ES-I3 (cell line): Measurements from ENCODE around the gene IL2RA.

Source experiments
- H3K36me3 ChIP-seq: 2 replicates; pipeline ENCODE4 v1.6.1; 2013; ENCODE audit warnings: mild to moderate bottlenecking, low read length, control low read depth, moderate library complexity; ENCODE audit not compliant: insufficient read depth
- H3K4me1 ChIP-seq: 2 replicates; pipeline ENCODE4 v1.6.1; 2013; ENCODE audit warnings: mild to moderate bottlenecking, control low read depth, low read length; ENCODE audit not compliant: insufficient read depth
- H3K9ac ChIP-seq: 2 replicates; pipeline ENCODE4 v1.6.1; 2013; ENCODE audit warnings: low read depth, mild to moderate bottlenecking, low read length, moderate library complexity
- H3K9me3 ChIP-seq: 2 replicates; pipeline ENCODE4 v1.6.1; 2013; ENCODE audit warnings: mild to moderate bottlenecking, low read length, moderate library complexity; ENCODE audit not compliant: control insufficient read depth, insufficient read depth

Gene IL2RA

DNA sequence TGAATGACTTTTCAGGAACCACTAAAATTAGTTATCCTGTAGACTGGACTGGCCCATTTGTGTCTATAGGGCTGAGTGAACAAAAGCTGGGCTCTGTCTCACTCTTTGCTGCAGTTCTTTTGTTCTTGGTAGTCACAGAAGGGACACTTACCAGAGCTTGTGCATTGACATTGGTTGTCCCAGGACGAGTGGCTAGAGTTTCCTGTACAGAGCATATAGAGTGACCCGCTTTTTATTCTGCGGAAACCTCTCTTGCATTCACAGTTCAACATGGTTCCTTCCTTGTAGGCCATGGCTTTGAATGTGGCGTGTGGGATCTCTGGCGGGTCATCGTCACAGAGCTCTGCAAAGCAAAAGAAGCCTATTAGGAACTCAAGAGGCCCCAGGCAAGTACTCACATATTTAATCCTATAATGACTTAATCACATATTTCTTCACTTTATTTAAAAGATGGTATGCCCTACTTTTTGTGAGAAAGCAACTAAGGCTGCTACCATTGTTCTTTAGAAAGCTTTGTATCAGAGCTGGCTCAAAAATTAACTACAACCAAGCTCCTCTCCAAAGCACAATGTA, 36.4 kb downstream of the IL2RA start:
- Histone ChIP-seq H3K4me1 (no peaks in the 10 kb centered on the region), H3K36me3 (no peaks in the 10 kb centered on the region), H3K9ac (no peak overlapping the region), H3K9me3 (no peaks in the 10 kb centered on the region)

DNA sequence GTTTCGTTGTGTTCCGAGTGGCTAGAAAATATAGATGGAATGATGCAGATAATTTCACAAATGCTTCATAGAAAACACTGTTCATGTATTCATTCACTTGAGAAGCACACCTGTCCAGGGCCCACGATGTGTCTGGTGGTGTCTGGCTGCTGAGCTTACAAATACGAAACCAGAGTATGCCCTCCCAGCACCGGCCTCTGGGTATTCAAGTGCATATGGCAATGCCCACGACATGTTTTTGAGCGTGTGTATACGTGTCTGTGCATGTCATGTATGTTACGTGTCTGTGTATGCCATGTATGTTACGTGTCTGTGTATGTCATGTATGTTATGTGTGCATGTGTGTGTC, 37.9 kb downstream of the IL2RA start:
- Histone ChIP-seq H3K9me3 (no peaks in the 10 kb centered on the region), H3K9ac (no peak overlapping the region), H3K36me3 (no peaks in the 10 kb centered on the region), H3K4me1 (no peaks in the 10 kb centered on the region)

DNA sequence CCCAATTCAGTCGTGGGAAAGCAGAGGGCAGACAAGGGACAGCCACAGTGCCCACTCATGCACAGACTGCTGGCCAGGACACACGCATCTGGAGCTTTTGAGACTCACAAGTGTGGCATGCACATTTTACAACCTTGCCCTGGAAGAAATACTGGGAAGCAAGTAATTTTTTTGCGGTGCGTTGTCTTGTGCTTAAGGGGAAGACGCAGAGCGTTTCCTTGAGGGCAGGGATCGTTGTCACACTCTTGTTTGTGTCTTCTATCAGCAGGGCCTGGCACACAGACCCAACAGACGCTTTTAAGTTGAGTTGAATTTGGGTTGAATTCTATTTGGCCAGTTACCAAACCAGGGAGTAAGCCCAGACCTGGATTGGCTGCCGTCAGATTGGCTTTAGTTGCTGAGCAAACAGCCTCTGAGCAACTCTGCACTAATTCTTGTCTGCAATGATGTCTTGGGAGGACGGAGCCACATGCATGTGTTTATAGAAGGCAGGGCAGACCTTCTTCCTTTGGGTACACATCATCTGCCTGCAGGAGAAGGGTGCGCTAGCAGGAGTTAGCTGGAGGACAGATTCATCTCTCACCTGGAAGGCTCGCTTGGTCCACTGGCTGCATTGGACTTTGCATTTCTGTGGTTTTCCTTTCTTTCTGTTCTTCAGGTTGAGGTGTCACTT, 38.4 kb downstream of the IL2RA start:
- Histone ChIP-seq H3K9me3 (no peaks in the 10 kb centered on the region), H3K36me3 (no peaks in the 10 kb centered on the region), H3K4me1 (no peaks in the 10 kb centered on the region), H3K9ac (no peak overlapping the region)

DNA sequence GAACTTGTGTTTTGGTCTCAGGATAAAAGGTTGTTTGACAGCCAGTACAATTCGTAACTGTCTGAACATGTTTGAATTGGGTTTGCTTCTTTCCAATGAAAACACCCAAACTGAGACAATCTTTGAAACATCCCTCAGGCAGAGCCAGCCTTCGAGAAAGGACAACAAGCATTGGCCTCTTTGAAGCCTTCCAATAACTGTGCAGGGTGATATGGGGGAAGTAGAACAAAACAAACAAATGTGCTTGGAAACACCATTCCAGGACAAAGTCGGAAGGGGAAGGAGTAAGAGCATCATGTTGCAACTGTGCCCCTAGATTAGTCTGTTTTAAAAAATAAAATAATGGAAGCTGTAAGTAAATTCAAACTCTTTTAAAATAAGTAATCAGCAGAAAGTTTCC, 39.5 kb downstream of the IL2RA start:
- no peaks in the 10 kb centered on the region for H3K36me3 ChIP-seq
- H3K9ac ChIP-seq: no peak overlapping the region
- no peaks in the 10 kb centered on the region for H3K4me1 ChIP-seq
- H3K9me3 ChIP-seq: no peaks in the 10 kb centered on the region

DNA sequence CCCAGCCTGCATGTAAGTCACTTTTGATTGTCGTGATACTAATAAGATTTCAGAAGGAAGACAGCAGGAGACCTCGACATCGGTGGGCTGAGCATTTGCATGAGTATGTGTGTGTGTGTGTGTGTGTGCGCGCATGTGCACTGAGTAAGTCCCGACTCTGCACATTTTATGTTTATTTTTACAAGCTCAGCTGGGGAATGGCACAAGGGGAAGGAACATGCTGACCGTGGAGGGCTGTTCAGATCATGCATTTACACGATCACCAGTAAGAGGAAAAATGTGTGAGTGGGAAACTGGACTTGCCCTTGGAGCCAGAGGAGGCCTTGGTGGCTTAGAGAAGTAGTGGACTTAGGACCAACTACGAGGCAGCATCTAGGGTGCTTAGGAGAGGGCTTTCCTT, 41.3 kb downstream of the IL2RA start:
- H3K9me3 ChIP-seq: no peaks in the 10 kb centered on the region
- no peaks in the 10 kb centered on the region for H3K4me1 ChIP-seq
- H3K9ac ChIP-seq: no peak overlapping the region
- H3K36me3 ChIP-seq: no peaks in the 10 kb centered on the region

DNA sequence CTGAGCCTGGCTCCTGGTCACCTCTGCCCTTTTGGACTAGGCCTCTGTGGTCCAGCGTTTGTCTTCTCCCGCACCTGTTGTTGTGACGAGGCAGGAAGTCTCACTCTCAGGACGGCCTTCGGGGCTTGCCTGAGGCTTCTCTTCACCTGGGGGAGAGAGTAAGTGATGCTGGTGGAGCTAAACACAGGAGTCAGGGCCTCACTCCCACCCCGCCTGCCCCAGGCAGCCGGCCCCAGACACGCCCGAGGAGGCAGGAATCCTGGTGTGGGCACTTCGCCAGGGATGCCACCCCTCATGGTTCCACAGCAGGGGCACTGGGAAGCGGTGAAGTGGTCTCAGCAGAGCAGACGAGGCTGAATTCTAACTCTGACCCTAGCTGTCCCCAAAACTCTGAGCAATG, 42.4 kb downstream of the IL2RA start:
- no peaks in the 10 kb centered on the region for H3K36me3 ChIP-seq
- no peak overlapping the region for H3K9ac ChIP-seq
- H3K4me1 ChIP-seq: no peaks in the 10 kb centered on the region
- H3K9me3 ChIP-seq: no peaks in the 10 kb centered on the region

DNA sequence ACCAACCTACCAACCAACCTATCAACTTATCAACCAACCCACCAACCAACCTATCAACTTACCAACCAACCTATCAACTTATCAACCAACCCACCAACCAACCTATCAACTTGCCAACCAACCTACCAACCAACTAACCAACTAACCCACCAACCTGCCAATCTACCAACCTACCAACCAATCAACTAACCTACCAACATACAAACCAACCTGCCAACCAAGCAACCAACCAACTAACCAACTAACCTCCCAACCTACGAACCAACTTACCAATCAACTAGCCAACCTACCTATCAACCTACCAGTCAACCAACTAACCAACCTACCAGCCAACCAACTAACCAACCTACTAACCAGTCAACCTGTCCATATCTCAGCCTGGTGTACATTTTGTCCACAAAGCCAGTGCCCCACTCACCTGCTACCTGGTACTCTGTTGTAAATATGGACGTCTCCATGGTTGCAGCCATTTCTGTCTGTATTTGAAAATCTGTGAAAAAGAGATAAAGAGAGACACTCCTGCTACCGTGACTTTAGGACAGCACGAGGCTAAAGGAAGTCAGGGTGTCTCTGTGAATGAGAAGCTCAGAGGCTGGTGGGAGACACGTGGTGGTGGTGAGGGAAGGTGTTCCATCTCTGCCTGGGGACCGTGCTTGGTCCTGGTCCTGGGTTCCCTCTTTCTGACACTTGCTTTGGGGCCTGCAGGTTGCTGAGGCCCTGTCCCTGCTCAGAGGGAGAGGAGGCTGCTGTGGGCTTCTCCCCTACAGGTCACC, 43.0 kb downstream of the IL2RA start:
- no peak overlapping the region for H3K9ac ChIP-seq
- no peaks in the 10 kb centered on the region for H3K4me1 ChIP-seq
- H3K36me3 ChIP-seq: no peaks in the 10 kb centered on the region
- H3K9me3 ChIP-seq: no peaks in the 10 kb centered on the region

DNA sequence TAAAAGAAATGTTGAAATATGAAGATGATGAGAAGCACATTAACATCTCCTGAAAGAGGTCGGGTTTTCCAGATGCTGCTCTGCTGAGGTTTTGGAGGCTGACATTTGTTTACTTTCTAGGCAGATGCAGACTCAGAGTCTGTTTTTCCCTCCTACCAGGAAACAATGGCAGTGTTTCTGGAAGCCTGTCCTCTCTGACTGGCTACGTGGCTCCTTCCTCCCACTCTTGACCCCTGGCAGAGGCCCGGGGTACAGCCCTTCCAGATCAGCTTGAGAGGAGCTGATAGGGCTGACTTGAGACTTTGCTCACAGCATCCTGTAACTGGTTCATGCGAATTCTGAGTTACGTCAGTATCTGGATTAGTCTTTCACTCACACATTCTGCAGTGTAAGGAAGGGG, 43.7 kb downstream of the IL2RA start:
- Histone ChIP-seq H3K36me3 (no peaks in the 10 kb centered on the region), H3K4me1 (no peaks in the 10 kb centered on the region), H3K9ac (no peak overlapping the region), H3K9me3 (no peaks in the 10 kb centered on the region)

DNA sequence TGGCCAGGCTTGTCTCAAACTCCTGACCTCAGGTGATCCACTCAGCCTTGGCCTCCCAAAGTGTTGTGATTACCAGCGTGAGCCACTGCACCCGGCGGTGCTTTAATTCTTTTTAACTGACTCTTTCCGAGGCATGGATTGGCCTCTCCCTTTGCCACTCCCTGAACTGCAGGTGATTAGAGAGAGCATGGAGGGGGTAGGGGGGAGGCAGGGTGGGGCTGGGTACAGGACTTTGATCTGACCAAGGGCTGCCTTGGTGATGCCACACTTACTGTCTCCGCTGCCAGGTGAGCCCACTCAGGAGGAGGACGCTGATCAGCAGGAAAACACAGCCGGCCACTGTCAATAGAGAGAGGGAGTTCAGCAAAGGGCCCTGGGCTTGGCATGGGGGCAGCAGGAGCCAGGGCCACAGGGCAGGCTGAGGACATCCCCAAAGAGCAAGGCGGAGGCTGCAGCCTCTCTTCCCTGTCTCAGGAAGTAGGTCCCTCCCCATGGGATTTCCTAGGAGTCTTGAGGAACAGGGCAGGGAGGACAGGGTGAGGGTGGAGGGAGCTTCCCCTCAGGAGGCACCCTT, 44.3 kb downstream of the IL2RA start:
- Histone ChIP-seq H3K9ac (no peak overlapping the region), H3K36me3 (no peaks in the 10 kb centered on the region), H3K4me1 (no peaks in the 10 kb centered on the region), H3K9me3 (no peaks in the 10 kb centered on the region)

DNA sequence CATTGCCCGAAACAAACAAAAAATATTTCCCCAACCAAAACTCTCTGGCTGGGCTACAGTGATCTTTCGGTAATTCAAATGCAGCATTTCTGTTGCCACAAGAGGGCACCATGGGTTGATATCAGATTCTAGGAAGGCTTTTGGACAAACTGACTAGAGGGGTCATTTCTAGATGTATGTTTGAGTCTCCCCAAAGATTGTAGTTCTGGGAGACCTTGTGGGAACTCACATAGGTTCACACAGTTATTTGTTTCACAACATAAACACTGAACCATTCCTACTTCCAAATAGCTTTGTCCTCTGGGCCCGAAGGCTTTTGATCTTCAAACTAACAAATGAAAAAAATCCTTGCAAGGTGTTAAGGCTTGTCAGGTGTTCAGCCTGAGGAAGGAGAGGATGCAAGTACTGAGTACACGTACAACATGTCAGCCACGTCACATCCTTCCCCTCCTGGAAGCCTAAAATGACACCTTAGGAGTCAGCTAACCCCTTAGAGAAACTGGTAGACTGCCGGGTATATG, 47.9 kb downstream of the IL2RA start:
- H3K9me3 ChIP-seq: no peaks in the 10 kb centered on the region
- no peak overlapping the region for H3K9ac ChIP-seq
- H3K36me3 ChIP-seq: no peaks in the 10 kb centered on the region
- H3K4me1 ChIP-seq: no peaks in the 10 kb centered on the region

DNA sequence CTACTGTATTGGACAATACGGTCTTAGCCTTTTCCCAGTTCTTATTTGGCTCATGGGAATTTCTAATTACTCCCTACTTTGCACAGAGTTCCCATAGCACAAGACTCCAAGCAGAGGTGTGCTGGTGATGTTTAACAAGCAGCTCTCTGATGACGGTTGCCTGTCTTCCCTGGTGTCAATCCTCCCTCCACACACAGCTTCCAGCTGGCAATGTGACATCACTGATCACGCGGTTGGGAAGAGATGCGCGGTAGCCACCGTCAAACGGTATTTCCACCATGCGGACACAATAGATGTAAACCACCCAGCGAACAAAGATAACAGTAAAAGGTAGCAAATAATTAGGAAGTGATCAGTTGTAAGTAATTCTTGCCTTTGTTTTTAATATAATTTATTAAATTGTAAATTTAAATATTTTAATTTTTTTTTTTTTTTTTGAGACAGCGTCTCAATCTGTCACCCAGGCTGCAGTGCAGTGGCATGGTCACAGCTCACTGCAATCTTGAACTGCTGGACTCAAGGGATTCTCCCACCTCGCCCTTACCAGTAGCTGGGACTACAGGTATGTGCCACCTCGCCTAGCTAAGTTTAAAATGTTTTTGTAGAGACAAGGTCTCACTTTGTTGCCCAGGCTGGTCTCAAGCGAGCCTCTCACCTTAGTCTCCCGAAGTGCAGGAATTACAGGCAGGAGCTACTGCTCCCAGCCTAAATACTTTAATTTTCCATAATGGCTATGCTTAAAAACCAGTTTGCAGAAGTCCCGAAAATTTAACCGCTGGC, 48.6 kb downstream of the IL2RA start:
- Histone ChIP-seq H3K9me3 (no peaks in the 10 kb centered on the region), H3K9ac (no peak overlapping the region), H3K36me3 (no peaks in the 10 kb centered on the region), H3K4me1 (no peaks in the 10 kb centered on the region)

DNA sequence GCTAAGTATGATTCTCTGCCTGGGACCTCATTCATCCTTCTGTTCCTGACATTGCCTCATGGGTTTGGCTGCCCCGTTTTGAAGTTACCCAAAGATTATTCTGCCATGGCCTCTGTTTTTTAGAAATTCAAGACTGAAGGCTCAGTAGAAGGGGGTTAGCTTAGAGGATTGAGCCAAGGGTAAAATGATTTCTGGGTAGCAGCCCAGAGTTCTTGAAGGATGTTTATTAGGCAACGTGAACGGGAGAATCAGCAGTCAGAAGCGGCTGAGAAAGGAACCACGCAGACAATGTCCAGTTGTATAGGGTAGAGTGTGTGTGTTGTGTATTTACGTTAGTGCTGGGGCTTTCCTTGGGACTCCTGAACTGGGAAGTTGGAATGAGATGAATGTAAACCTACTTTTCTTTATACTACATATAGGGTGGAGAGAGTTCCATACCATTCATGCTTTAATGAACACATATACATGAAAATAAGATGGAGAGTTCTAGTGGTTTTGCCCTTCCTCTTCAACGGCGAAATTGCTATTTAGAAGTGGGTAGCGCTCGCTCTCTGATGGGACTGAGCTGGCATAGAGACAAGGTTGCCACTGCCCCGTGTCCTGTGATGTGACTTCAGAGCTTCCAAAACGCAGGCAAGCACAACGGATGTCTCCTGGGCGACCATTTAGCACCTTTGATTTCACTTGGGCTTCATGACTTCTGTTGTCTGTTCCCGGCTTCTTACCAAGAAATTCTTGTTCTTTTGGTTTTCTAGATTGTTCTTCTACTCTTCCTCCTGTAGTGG, 49.9 kb downstream of the IL2RA start:
- Histone ChIP-seq H3K9me3 (peaks cover 4% of the 10 kb centered on the region; the same call in 1 of the 2 replicates), H3K9ac (no peak overlapping the region), H3K36me3 (no peaks in the 10 kb centered on the region), H3K4me1 (no peaks in the 10 kb centered on the region)

DNA sequence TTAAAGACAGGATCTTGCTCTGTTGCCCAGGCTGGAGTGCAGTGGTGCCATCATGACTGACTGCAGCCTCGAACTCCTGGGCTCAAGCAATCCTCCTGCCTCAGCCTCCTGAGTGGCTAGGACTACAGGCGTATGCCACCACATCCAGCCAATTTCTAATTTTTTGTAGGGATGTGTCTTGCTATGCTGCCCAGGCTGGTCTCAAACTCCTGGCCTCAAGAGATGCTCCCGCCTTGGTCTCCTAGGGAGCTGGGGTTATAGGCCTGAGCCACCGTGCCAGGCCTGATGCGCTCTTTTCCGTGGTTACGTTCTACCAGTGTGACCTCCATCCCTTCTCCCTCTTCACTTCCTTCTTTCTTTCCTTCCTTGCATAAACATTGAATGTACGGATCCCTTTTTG, 50.6 kb downstream of the IL2RA start:
- Histone ChIP-seq H3K9ac (no peak overlapping the region), H3K4me1 (no peaks in the 10 kb centered on the region), H3K9me3 (peaks cover 8% of the 10 kb centered on the region; the same call in 1 of the 2 replicates), H3K36me3 (no peaks in the 10 kb centered on the region)
